ENCODE results near the gene FADS6.

Gene FADS6

GRCh38 chr17:74832421-74832820 lies 61.0 kb downstream of the FADS6 start:
- Histone ChIP-seq H3K4me1 (ENCODE audit: control insufficient read depth in 1 of 2, insufficient read depth in 1 of 2, low read depth in 1 of 2, low read length in 1 of 2) (peaks cover 5 to 9% of the 10 kb centered on the region in 2 experiments), H3K36me3 (peaks cover 64% of the 10 kb centered on the region), H3K27ac (no peak overlapping the region), H3K9me3 (no peaks in the 10 kb centered on the region), H3K27me3 (no peaks in the 10 kb centered on the region), H3K4me3 (ENCODE audit: low read depth in 1 of 2, low read length in 1 of 2) (no peak overlapping the region)
- no peak for TF ChIP-seq CTCF (IDR thresholded peaks at IDR 0.05)

- Histone ChIP-seq H3K27me3 (no peaks in the 10 kb centered on the region), H3K9me3 (no peaks in the 10 kb centered on the region), H3K4me1 (ENCODE audit: control insufficient read depth in 1 of 2, insufficient read depth in 1 of 2, low read depth in 1 of 2, low read length in 1 of 2) (peaks cover 5 to 9% of the 10 kb centered on the region in 2 experiments), H3K36me3 (peaks cover 60% of the 10 kb centered on the region), H3K27ac (no peak overlapping the region), H3K4me3 (ENCODE audit: low read depth in 1 of 2, low read length in 1 of 2) (no peak overlapping the region)
- TF ChIP-seq CTCF (IDR thresholded peaks at IDR 0.05) = no peak
Observed at GRCh38 chr17:74831444-74832146, 61.8 kb downstream of the FADS6 start.

- no peak for TF ChIP-seq CTCF (IDR thresholded peaks at IDR 0.05)
- Histone ChIP-seq H3K4me3 (ENCODE audit: low read depth in 1 of 2, low read length in 1 of 2) (no peak overlapping the region), H3K9me3 (no peaks in the 10 kb centered on the region), H3K27ac (no peak overlapping the region), H3K27me3 (no peaks in the 10 kb centered on the region), H3K36me3 (peaks cover 60% of the 10 kb centered on the region), H3K4me1 (ENCODE audit: control insufficient read depth in 1 of 2, insufficient read depth in 1 of 2, low read depth in 1 of 2, low read length in 1 of 2) (peaks cover 5 to 9% of the 10 kb centered on the region in 2 experiments)
Observed at GRCh38 chr17:74830861-74831260, 62.6 kb downstream of the FADS6 start.

- Histone ChIP-seq H3K36me3 (peaks cover 77% of the 10 kb centered on the region), H3K4me1 (ENCODE audit: control insufficient read depth in 1 of 2, insufficient read depth in 1 of 2, low read depth in 1 of 2, low read length in 1 of 2) (no peaks in the 10 kb centered on the region), H3K27ac (no peak overlapping the region), H3K4me3 (ENCODE audit: low read depth in 1 of 2, low read length in 1 of 2) (no peak overlapping the region), H3K9me3 (no peaks in the 10 kb centered on the region), H3K27me3 (no peaks in the 10 kb centered on the region)
- TF ChIP-seq CTCF (IDR thresholded peaks at IDR 0.05) = no peak
Observed at GRCh38 chr17:74827800-74828199, 65.6 kb downstream of the FADS6 start.

Measured in neutrophil (primary cell).